Neural cell (in vitro differentiated cells): ENCODE data around the gene TFPT. TPM values are rescaled to one million over a fixed set of nuclear protein-coding genes. Genes with fewer than 3 reads are reported as not detected.

Experiments used
- H2AFZ ChIP-seq: fragments of 200-600, 300-800 bp; sonication (generic), shearing (Covaris generic); 2 replicates; pipeline ENCODE4 v1.6.0; 2014; ENCODE audit warnings: low read depth, mild to moderate bottlenecking, antibody characterized with exemption, low read length, moderate library complexity
- H3F3A ChIP-seq: fragments of 200-600 bp; shearing (Covaris generic); 2 replicates; pipeline ENCODE4 v1.6.1; 2016; ENCODE audit warnings: mild to moderate bottlenecking, moderate library complexity, mixed read lengths, antibody characterized with exemption, low read length; ENCODE audit not compliant: insufficient read depth, poor library complexity, severe bottlenecking
- H3K27ac ChIP-seq: fragments of 200-600, 300-800 bp; sonication (generic), shearing (Covaris generic); 2 replicates; pipeline ENCODE4 v1.5.1; 2014; ENCODE audit warnings: mild to moderate bottlenecking, low read length, moderate library complexity
- H3K27me3 ChIP-seq: fragments of 300-800, 200-600 bp; sonication (generic), shearing (Covaris generic); 2 replicates; pipeline ENCODE4 v1.6.0; 2014; ENCODE audit warnings: mild to moderate bottlenecking, low read depth, low read length, moderate library complexity; ENCODE audit not compliant: insufficient read depth
- H3K36me3 ChIP-seq: fragments of 300-800, 200-600 bp; sonication (generic), shearing (Covaris generic); 2 replicates; pipeline ENCODE4 v1.5.1; 2014; ENCODE audit warnings: mild to moderate bottlenecking, antibody characterized with exemption, low read length, moderate library complexity; ENCODE audit not compliant: insufficient read depth
- H3K4me2 ChIP-seq: fragments of 300-800, 200-600 bp; sonication (generic), shearing (Covaris generic); 2 replicates; pipeline ENCODE4 v1.6.0; 2014; ENCODE audit warnings: mild to moderate bottlenecking, low read length
- H3K4me3 ChIP-seq: fragments of 300-800, 200-600 bp; sonication (generic), shearing (Covaris generic); 2 replicates; pipeline ENCODE4 v1.5.1; 2014; ENCODE audit warnings: mild to moderate bottlenecking, low read length, moderate library complexity
- H3K79me2 ChIP-seq: fragments of 200-600 bp; shearing (Covaris generic); replicated peaks from 2 replicates; pipeline ENCODE4 v1.6.0; 2014; ENCODE audit warnings: mild to moderate bottlenecking, low read length, moderate library complexity; ENCODE audit not compliant: insufficient read depth
- H3K9ac ChIP-seq: fragments of 300-800, 200-600 bp; sonication (generic), shearing (Covaris generic); 2 replicates; pipeline ENCODE4 v1.6.1; 2016; ENCODE audit warnings: mild to moderate bottlenecking, low read length, mixed read lengths
- H3K9me2 ChIP-seq: fragments of 200-600 bp; shearing (Covaris generic); 2 replicates; pipeline ENCODE4 v1.6.1; 2016; ENCODE audit warnings: mild to moderate bottlenecking, low read length, mixed read lengths; ENCODE audit not compliant: insufficient read depth
- H3K9me3 ChIP-seq: fragments of 200-600, 300-800 bp; sonication (generic), shearing (Covaris generic); 2 replicates; pipeline ENCODE4 v1.6.1; 2016; ENCODE audit warnings: mild to moderate bottlenecking, mixed run types, low read length, moderate library complexity, mixed read lengths
- H4K20me1 ChIP-seq: fragments of 200-600 bp; shearing (Covaris generic); 2 replicates; pipeline ENCODE4 v1.6.1; 2016; ENCODE audit warnings: mild to moderate bottlenecking, mixed run types; ENCODE audit not compliant: insufficient read depth
- EP300 ChIP-seq: fragments of 450-650 bp; conservative IDR thresholded peaks from 2 replicates; pipeline ENCODE4 v1.6.1; 2014; ENCODE audit warnings: antibody characterized with exemption, mild to moderate bottlenecking, moderate library complexity; ENCODE audit not compliant: poor library complexity, severe bottlenecking
- EZH2 ChIP-seq: fragments of 200-600, 300-800 bp; shearing (Covaris generic), sonication (generic); IDR thresholded peaks from 2 replicates; pipeline ENCODE4 v1.6.1; 2014; ENCODE audit warnings: antibody characterized with exemption, low read length, borderline replicate concordance, mild to moderate bottlenecking; ENCODE audit not compliant: insufficient read depth, poor library complexity, severe bottlenecking
- MXI1 ChIP-seq: fragments of 450-650 bp; conservative IDR thresholded peaks from 2 replicates; pipeline ENCODE4 v1.6.1; 2014; ENCODE audit warnings: antibody characterized with exemption, mild to moderate bottlenecking; ENCODE audit not compliant: poor library complexity, severe bottlenecking
- POLR2AphosphoS5 ChIP-seq: IDR thresholded peaks from 2 replicates; pipeline ENCODE4 v1.6.1; 2012
- RAD21 ChIP-seq: fragments of 450-650 bp; conservative IDR thresholded peaks from 2 replicates; pipeline ENCODE4 v1.6.1; 2014; ENCODE audit warnings: antibody characterized with exemption, mild to moderate bottlenecking, moderate library complexity
- SMC3 ChIP-seq: fragments of 450-650 bp; conservative IDR thresholded peaks from 2 replicates; pipeline ENCODE4 v1.6.1; 2014; ENCODE audit warnings: antibody characterized with exemption, mild to moderate bottlenecking, moderate library complexity; ENCODE audit not compliant: poor library complexity
- TAF1 ChIP-seq: IDR thresholded peaks from 2 replicates; pipeline ENCODE4 v1.6.1; 2012; ENCODE audit warnings: low read depth
- polyA plus RNA-seq: library from polyadenylated mRNA; depleted of rRNA; stranded (reverse); fragments of >200 nt; gene quantifications from 2 replicates; pipeline ENCODE4 v1.2.3, GENCODE V29; 2014
- TF ChIP-seq, protein P1 (sequence below): fragments of 450-650 bp; IDR thresholded peaks from 2 replicates; pipeline ENCODE4 v1.5.1; 2014; ENCODE audit warnings: antibody characterized with exemption, mild to moderate bottlenecking, moderate library complexity; ENCODE audit not compliant: poor library complexity, severe bottlenecking
- TF ChIP-seq, protein P2 (sequence below): IDR thresholded peaks from 2 replicates; pipeline ENCODE4 v1.6.1; 2012; ENCODE audit warnings: borderline replicate concordance

The TFPT gene
- polyA plus RNA-seq, 1 donor from 2014 or later, result 24.3 TPM

DNA sequence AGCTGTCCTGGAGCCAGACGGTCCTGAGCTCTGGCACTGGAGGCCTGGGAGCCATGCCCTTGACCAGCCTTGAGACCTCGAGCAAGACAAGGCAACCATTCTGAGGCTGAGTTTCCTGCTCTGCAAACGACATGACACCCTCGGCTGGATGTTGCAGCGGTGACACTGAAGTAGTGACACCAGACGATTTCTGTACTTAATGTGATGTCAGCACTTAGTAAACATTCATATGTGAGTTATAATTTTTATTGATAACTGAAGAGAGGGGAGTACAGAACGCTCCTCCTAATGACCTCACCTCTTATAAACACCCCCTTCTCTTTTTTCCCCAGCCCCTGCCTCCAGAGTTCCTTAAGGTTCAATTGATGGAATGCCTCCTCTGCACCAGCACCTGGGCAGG lies 7.0 kb downstream of the TFPT start:
- Histone ChIP-seq H3K36me3 (no peaks in the 10 kb centered on the region), H3K27me3 (no peaks in the 10 kb centered on the region), H2AFZ (no peak overlapping the region), H3K27ac (no peak overlapping the region), H3K9ac (no peak overlapping the region), H4K20me1 (no peaks in the 10 kb centered on the region), H3K4me3 (no peak overlapping the region), H3K9me2 (no peaks in the 10 kb centered on the region), H3K4me2 (no peak overlapping the region), H3K9me3 (no peaks in the 10 kb centered on the region), H3F3A (no peaks in the 10 kb centered on the region), H3K79me2 (peaks cover 8% of the 10 kb centered on the region)
- no peak for TF ChIP-seq EP300
- TF ChIP-seq SMC3, result no peak
- TF ChIP-seq, protein P1, sequence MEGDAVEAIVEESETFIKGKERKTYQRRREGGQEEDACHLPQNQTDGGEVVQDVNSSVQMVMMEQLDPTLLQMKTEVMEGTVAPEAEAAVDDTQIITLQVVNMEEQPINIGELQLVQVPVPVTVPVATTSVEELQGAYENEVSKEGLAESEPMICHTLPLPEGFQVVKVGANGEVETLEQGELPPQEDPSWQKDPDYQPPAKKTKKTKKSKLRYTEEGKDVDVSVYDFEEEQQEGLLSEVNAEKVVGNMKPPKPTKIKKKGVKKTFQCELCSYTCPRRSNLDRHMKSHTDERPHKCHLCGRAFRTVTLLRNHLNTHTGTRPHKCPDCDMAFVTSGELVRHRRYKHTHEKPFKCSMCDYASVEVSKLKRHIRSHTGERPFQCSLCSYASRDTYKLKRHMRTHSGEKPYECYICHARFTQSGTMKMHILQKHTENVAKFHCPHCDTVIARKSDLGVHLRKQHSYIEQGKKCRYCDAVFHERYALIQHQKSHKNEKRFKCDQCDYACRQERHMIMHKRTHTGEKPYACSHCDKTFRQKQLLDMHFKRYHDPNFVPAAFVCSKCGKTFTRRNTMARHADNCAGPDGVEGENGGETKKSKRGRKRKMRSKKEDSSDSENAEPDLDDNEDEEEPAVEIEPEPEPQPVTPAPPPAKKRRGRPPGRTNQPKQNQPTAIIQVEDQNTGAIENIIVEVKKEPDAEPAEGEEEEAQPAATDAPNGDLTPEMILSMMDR, result no peak
- TF ChIP-seq EZH2, result no peak
- TF ChIP-seq, protein P2, sequence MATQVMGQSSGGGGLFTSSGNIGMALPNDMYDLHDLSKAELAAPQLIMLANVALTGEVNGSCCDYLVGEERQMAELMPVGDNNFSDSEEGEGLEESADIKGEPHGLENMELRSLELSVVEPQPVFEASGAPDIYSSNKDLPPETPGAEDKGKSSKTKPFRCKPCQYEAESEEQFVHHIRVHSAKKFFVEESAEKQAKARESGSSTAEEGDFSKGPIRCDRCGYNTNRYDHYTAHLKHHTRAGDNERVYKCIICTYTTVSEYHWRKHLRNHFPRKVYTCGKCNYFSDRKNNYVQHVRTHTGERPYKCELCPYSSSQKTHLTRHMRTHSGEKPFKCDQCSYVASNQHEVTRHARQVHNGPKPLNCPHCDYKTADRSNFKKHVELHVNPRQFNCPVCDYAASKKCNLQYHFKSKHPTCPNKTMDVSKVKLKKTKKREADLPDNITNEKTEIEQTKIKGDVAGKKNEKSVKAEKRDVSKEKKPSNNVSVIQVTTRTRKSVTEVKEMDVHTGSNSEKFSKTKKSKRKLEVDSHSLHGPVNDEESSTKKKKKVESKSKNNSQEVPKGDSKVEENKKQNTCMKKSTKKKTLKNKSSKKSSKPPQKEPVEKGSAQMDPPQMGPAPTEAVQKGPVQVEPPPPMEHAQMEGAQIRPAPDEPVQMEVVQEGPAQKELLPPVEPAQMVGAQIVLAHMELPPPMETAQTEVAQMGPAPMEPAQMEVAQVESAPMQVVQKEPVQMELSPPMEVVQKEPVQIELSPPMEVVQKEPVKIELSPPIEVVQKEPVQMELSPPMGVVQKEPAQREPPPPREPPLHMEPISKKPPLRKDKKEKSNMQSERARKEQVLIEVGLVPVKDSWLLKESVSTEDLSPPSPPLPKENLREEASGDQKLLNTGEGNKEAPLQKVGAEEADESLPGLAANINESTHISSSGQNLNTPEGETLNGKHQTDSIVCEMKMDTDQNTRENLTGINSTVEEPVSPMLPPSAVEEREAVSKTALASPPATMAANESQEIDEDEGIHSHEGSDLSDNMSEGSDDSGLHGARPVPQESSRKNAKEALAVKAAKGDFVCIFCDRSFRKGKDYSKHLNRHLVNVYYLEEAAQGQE, result no peak
- TF ChIP-seq TAF1, result no peak
- TF ChIP-seq RAD21, result no peak
- no peak for TF ChIP-seq MXI1
- no peak for TF ChIP-seq POLR2AphosphoS5

DNA sequence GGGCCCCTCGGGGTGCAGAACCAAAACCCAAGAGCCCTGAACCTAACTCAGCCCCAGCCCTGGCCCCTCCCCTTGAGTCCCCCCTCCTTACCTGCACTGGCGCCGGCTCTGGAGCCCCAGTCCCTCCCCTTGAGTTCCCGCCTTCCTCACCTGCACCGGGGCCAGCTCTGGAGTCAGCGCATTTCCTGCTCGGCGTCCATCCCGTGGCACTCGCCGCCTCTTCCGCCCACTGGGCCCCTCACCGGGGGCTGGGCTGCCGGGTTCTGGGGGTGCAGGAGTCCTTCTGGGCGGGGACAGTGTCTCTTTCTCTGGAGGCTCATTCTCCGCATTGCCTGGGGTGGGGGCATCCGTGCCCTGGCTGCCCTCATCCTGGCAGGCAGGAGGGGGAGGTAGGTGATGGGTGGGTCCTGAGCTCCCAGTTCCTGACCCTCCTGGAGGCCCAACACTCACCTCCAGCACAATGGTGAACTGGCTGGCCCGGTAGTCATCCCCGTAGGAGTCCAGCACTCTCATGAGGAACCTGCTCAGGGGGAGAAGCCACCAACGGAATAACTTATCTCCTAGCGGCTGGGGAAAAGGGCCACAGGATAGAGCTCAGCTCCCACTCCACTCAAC lies 7.5 kb downstream of the TFPT start:
- Histone ChIP-seq H3K9me2 (no peaks in the 10 kb centered on the region), H3K27me3 (no peaks in the 10 kb centered on the region), H3K9me3 (no peaks in the 10 kb centered on the region), H3K36me3 (no peaks in the 10 kb centered on the region), H3K79me2 (peaks cover 13% of the 10 kb centered on the region), H4K20me1 (no peaks in the 10 kb centered on the region), H3K4me3 (no peak overlapping the region), H3K4me2 (no peak overlapping the region), H3K27ac (no peak overlapping the region), H3F3A (no peaks in the 10 kb centered on the region), H2AFZ (no peak overlapping the region), H3K9ac (no peak overlapping the region)
- TF ChIP-seq POLR2AphosphoS5 (no peak), EP300 (no peak), EZH2 (no peak), SMC3 (no peak), MXI1 (no peak), TAF1 (no peak), RAD21 (no peak)
- TF ChIP-seq, protein P1, result no peak
- TF ChIP-seq, protein P2, result no peak
